Osteoblast (primary cell): ENCODE measurements around the gene IFIT1. TPM values are rescaled to one million over a fixed set of nuclear protein-coding genes. Genes with fewer than 3 reads are reported as not detected.

ENCODE experiments used
- DNase-seq: peaks from one replicate; pipeline ENCODE4 v3.0.0; 2011; ENCODE audit warnings: low spot score, mixed read lengths; ENCODE audit not compliant: insufficient read length; ENCODE audit errors: missing footprints
- H2AFZ ChIP-seq: 2 replicates; pipeline ENCODE4 v1.6.0; 2011; ENCODE audit warnings: mild to moderate bottlenecking, low read length
- H3K27ac ChIP-seq: 2 replicates; pipeline ENCODE4 v1.5.1; 2011; ENCODE audit warnings: mild to moderate bottlenecking, low read depth, low read length, moderate library complexity
- H3K27me3 ChIP-seq: 2 replicates; pipeline ENCODE4 v1.6.0; 2012; ENCODE audit warnings: mild to moderate bottlenecking, control low read depth, inconsistent platforms, low read length, moderate library complexity; ENCODE audit not compliant: insufficient read depth
- H3K36me3 ChIP-seq: 2 replicates; pipeline ENCODE4 v1.5.1; 2011; ENCODE audit warnings: mild to moderate bottlenecking, low read length, control low read depth, moderate library complexity; ENCODE audit not compliant: insufficient read depth
- H3K4me1 ChIP-seq: 2 replicates; pipeline ENCODE4 v1.5.1; 2011; ENCODE audit warnings: mild to moderate bottlenecking, low read length, control low read depth, moderate library complexity; ENCODE audit not compliant: insufficient read depth
- H3K4me2 ChIP-seq: 2 replicates; pipeline ENCODE4 v1.6.0; 2011; ENCODE audit warnings: mild to moderate bottlenecking, low read length; ENCODE audit not compliant: insufficient read depth
- H3K4me3 ChIP-seq: fragments of 200-600 bp; sonication (generic); 3 replicates; pipeline ENCODE4 v1.5.1; 2012; ENCODE audit warnings: mild to moderate bottlenecking, low read length, inconsistent platforms; ENCODE audit not compliant: insufficient read depth
- H3K79me2 ChIP-seq: 2 replicates; pipeline ENCODE4 v1.6.0; 2012; ENCODE audit warnings: mild to moderate bottlenecking, low read length, control low read depth, inconsistent platforms; ENCODE audit not compliant: insufficient read depth
- H3K9me3 ChIP-seq: 2 replicates; pipeline ENCODE4 v1.5.1; 2011; ENCODE audit warnings: low read depth, low read length, control low read depth
- H4K20me1 ChIP-seq: 2 replicates; pipeline ENCODE4 v1.6.0; 2012; ENCODE audit warnings: mild to moderate bottlenecking, low read length, control low read depth; ENCODE audit not compliant: insufficient read depth
- CTCF ChIP-seq: IDR thresholded peaks from 2 replicates; pipeline ENCODE4 v1.5.1; 2011; ENCODE audit warnings: mild to moderate bottlenecking, low read depth, low read length, moderate library complexity; ENCODE audit errors: extremely low read depth
- total RNA-seq: library from RNA; depleted of rRNA; stranded (reverse); fragments of >200 nt; gene quantifications from 2 replicates; pipeline ENCODE4 v1.2.3, GENCODE V29; 2012

IFIT1 gene
- total RNA-seq, 1 donor = 34.4 TPM

- Histone ChIP-seq H3K36me3 (no peaks in the 10 kb centered on the region), H3K4me1 (peaks cover 17% of the 10 kb centered on the region), H4K20me1 (no peaks in the 10 kb centered on the region), H3K4me2 (no peak overlapping the region), H2AFZ (no peak overlapping the region), H3K9me3 (no peaks in the 10 kb centered on the region), H3K27me3 (no peaks in the 10 kb centered on the region), H3K79me2 (no peaks in the 10 kb centered on the region), H3K4me3 (no peak overlapping the region), H3K27ac (no peak overlapping the region)
- DNase-seq = no peak
- no peak for TF ChIP-seq CTCF
These were observed 27.9 kb upstream of the IFIT1 start for GRCh38 chr10:89364531-89364930.

GRCh38 chr10:89367529-89367928 lies 24.9 kb upstream of the IFIT1 start:
- Histone ChIP-seq H4K20me1 (no peaks in the 10 kb centered on the region), H3K27ac (no peak overlapping the region), H3K4me3 (no peak overlapping the region), H3K4me1 (peaks cover 19% of the 10 kb centered on the region), H3K79me2 (no peaks in the 10 kb centered on the region), H3K27me3 (no peaks in the 10 kb centered on the region), H2AFZ (no peak overlapping the region), H3K4me2 (no peak overlapping the region), H3K9me3 (no peaks in the 10 kb centered on the region), H3K36me3 (no peaks in the 10 kb centered on the region)
- TF ChIP-seq CTCF = no peak
- no peak for DNase-seq

- H3K79me2 ChIP-seq = no peaks in the 10 kb centered on the region
- H4K20me1 ChIP-seq = no peaks in the 10 kb centered on the region
- H2AFZ ChIP-seq = no peak overlapping the region
- H3K4me2 ChIP-seq = no peak overlapping the region
- peak overlapping the region; percentile 70 for H3K27ac ChIP-seq
- no peaks in the 10 kb centered on the region for H3K9me3 ChIP-seq
- H3K4me1 ChIP-seq = peaks cover 19% of the 10 kb centered on the region
- no peak for DNase-seq
- no peak overlapping the region for H3K4me3 ChIP-seq
- H3K27me3 ChIP-seq = no peaks in the 10 kb centered on the region
- no peaks in the 10 kb centered on the region for H3K36me3 ChIP-seq
- TF ChIP-seq CTCF = no peak
These were observed 24.3 kb upstream of the IFIT1 start for GRCh38 chr10:89368129-89368528.

GRCh38 chr10:89369156-89370105 lies 23.0 kb upstream of the IFIT1 start:
- Histone ChIP-seq H2AFZ (peak overlapping the region; percentile 68), H3K4me3 (no peak overlapping the region), H3K36me3 (no peaks in the 10 kb centered on the region), H3K79me2 (no peaks in the 10 kb centered on the region), H3K4me1 (peaks cover 30% of the 10 kb centered on the region), H3K9me3 (no peaks in the 10 kb centered on the region), H3K27me3 (no peaks in the 10 kb centered on the region), H3K27ac (peak overlapping the region; percentile 70), H4K20me1 (no peaks in the 10 kb centered on the region), H3K4me2 (peak overlapping the region; percentile 60)
- no peak for DNase-seq
- peak; percentile 75 for TF ChIP-seq CTCF
